GM12891 (cell line): ENCODE results near the gene ATXN7L2.

Source experiments
- DNase-seq: peaks from one replicate; pipeline ENCODE4 v3.0.0; 2011; ENCODE audit warnings: low spot score; ENCODE audit not compliant: insufficient read length
- FAIRE-seq: peaks from 2 replicates; lab custom pipeline; 2011; peaks lifted over from hg19 to GRCh38; lab: Jason Lieb, UNC
- PAX5 ChIP-seq: IDR thresholded peaks from 2 replicates; pipeline ENCODE4 v1.6.1; 2011; ENCODE audit warnings: low read length, moderate library complexity, mild to moderate bottlenecking; ENCODE audit not compliant: insufficient read depth, severe bottlenecking
- POLR2A ChIP-seq: IDR thresholded peaks from 2 replicates; pipeline ENCODE4 v1.6.1; 2011; ENCODE audit warnings: low read depth, low read length, control low read depth
- POLR2AphosphoS5 ChIP-seq: IDR thresholded peaks from 2 replicates; pipeline ENCODE4 v1.6.1; 2011; ENCODE audit warnings: low read depth, low read length, control low read depth
- POU2F2 ChIP-seq: IDR thresholded peaks from 2 replicates; pipeline ENCODE4 v1.6.1; 2011; ENCODE audit warnings: low read depth, mild to moderate bottlenecking, control low read depth, low read length, moderate library complexity
- SPI1 ChIP-seq: IDR thresholded peaks from 2 replicates; pipeline ENCODE4 v1.6.1; 2011; ENCODE audit warnings: low read depth, low read length, control low read depth
- TAF1 ChIP-seq: IDR thresholded peaks from 2 replicates; pipeline ENCODE4 v1.6.1; 2011; ENCODE audit warnings: low read depth, low read length, control low read depth

Gene ATXN7L2

GRCh38 chr1:109534307-109534858, 50.7 kb downstream of the ATXN7L2 start:
- no peak for DNase-seq
- no peak for FAIRE-seq
- TF ChIP-seq POLR2A: no peak
- TF ChIP-seq PAX5: no peak
- TF ChIP-seq POLR2AphosphoS5: no peak

GRCh38 chr1:109535481-109535880, 51.8 kb downstream of the ATXN7L2 start:
- no peak for TF ChIP-seq TAF1
- no peak for TF ChIP-seq SPI1
- TF ChIP-seq POLR2AphosphoS5: no peak
- no peak for TF ChIP-seq PAX5
- no peak for TF ChIP-seq POLR2A

GRCh38 chr1:109535971-109536491, 52.3 kb downstream of the ATXN7L2 start:
- FAIRE-seq: no peak
- DNase-seq: no peak
- no peak for TF ChIP-seq POU2F2
- TF ChIP-seq PAX5: no peak
- no peak for TF ChIP-seq SPI1
- TF ChIP-seq POLR2AphosphoS5: no peak
- no peak for TF ChIP-seq TAF1
- no peak for TF ChIP-seq POLR2A

More at GRCh38 chr1:109535481-109535880, 51.8 kb downstream of the ATXN7L2 start:
- DNase-seq (no peak), FAIRE-seq (no peak)

GRCh38 chr1:109537450-109538178, 53.9 kb downstream of the ATXN7L2 start:
- TF ChIP-seq POU2F2 (no peak), POLR2A (no peak), TAF1 (no peak), SPI1 (no peak), PAX5 (no peak)
- FAIRE-seq: no peak
- no peak for DNase-seq

- TF ChIP-seq POLR2A (no peak), POLR2AphosphoS5 (no peak), SPI1 (no peak), PAX5 (no peak)
- FAIRE-seq: no peak
These were observed 55.3 kb downstream of the ATXN7L2 start for GRCh38 chr1:109538827-109539555.

GRCh38 chr1:109539676-109540075, 56.0 kb downstream of the ATXN7L2 start, which contains the start of gene GPR61:
Gene GPR61 (plus strand): TSS chr1:109539872. CDS start chr1:109543023, 3,151 bp downstream.
- DNase-seq: no peak
- FAIRE-seq: no peak
- TF ChIP-seq POLR2A: no peak
- TF ChIP-seq SPI1: no peak
- no peak for TF ChIP-seq POU2F2
- no peak for TF ChIP-seq TAF1
- TF ChIP-seq POLR2AphosphoS5: no peak
- no peak for TF ChIP-seq PAX5

More at GRCh38 chr1:109538827-109539555, 55.3 kb downstream of the ATXN7L2 start:
- DNase-seq: no peak

GRCh38 chr1:109541102-109541501, 57.4 kb downstream of the ATXN7L2 start:
- FAIRE-seq: no peak
- DNase-seq: no peak

More at GRCh38 chr1:109541102-109541501, 57.4 kb downstream of the ATXN7L2 start:
- TF ChIP-seq POLR2A (no peak), SPI1 (no peak), TAF1 (no peak), PAX5 (no peak), POLR2AphosphoS5 (no peak), POU2F2 (no peak)
